HepG2 (cell line): ENCODE measurements around the gene ACOT8. TPM values are rescaled to one million over a fixed set of nuclear protein-coding genes. Genes with fewer than 3 reads are reported as not detected.
A peak's percentile ranks its signal among the peaks of the same experiment; 100 is the strongest.

Source experiments
- ESRRA ChIP-seq: sonication (generic); formaldehyde crosslinking; IDR thresholded peaks from 2 replicates; pipeline ENCODE4 v1.5.1; 2020; ENCODE audit warnings: mild to moderate bottlenecking, low read depth, missing genetic modification reagents
- IKZF1 ChIP-seq: fragments of 450-650 bp; IDR thresholded peaks from 2 replicates; pipeline ENCODE4 v1.7.1; 2016
- MAFK ChIP-seq, 2 experiments: IDR thresholded peaks in 1 of 2; conservative IDR thresholded peaks in 1 of 2; 2 replicates each; pipeline ENCODE4 v1.6.1; 2011; ENCODE audit warnings: improper control_type of control experiment in 2 of 2, low read length in 2 of 2
- MBNL3 ChIP-seq: fragments of 250-450 bp; sonication (Bioruptor Pico); conservative IDR thresholded peaks from 2 replicates; pipeline ENCODE4 v1.8.0; 2022; ENCODE audit warnings: mild to moderate bottlenecking, inconsistent platforms
- NCOA2 ChIP-seq: sonication (generic); formaldehyde crosslinking; IDR thresholded peaks from 2 replicates; pipeline ENCODE4 v1.8.0; 2022; ENCODE audit warnings: inconsistent platforms
- NONO ChIP-seq, 2 experiments: fragments of 450-650 bp in 1 of 2; sonication (generic) in 1 of 2; formaldehyde crosslinking in 1 of 2; IDR thresholded peaks in 1 of 2; conservative IDR thresholded peaks in 1 of 2; 2 replicates each; pipeline versions ENCODE4 v1.6.1 to v1.8.0; 2017 to 2022; ENCODE audit warnings: mild to moderate bottlenecking in 1 of 2, missing genetic modification reagents in 1 of 2, moderate library complexity in 1 of 2
- RXRA ChIP-seq: sonication (generic); formaldehyde crosslinking; IDR thresholded peaks from 2 replicates; pipeline ENCODE4 v1.5.1; 2020; ENCODE audit warnings: missing genetic modification reagents
- SETDB1 ChIP-seq: sonication (generic); formaldehyde crosslinking; IDR thresholded peaks from 2 replicates; pipeline ENCODE4 v1.5.1; 2020; ENCODE audit warnings: missing genetic modification reagents, mild to moderate bottlenecking, borderline replicate concordance
- SIN3B ChIP-seq: fragments of 150-350 bp; IDR thresholded peaks from 2 replicates; pipeline ENCODE4 v1.6.1; 2014; ENCODE audit warnings: low read length
- TCF7 ChIP-seq: sonication (generic); IDR thresholded peaks from 2 replicates; pipeline ENCODE4 v1.6.1; 2016; ENCODE audit warnings: antibody characterized with exemption, low read depth
- ZFP36 ChIP-seq: fragments of 150-350 bp; IDR thresholded peaks from 2 replicates; pipeline ENCODE4 v1.6.1; 2018; ENCODE audit warnings: borderline replicate concordance, low read length, low read depth; ENCODE audit not compliant: partially characterized antibody
- ZMAT3 ChIP-seq: sonication (generic); formaldehyde crosslinking; conservative IDR thresholded peaks from 2 replicates; pipeline ENCODE4 v1.7.0; 2021; ENCODE audit warnings: missing genetic modification reagents
- ZNF224 ChIP-seq: sonication (generic); formaldehyde crosslinking; IDR thresholded peaks from 2 replicates; pipeline ENCODE4 v1.5.0; 2020; ENCODE audit warnings: mild to moderate bottlenecking, missing genetic modification reagents
- ZNF251 ChIP-seq: sonication (generic); formaldehyde crosslinking; IDR thresholded peaks from 2 replicates; pipeline ENCODE4 v1.9.0; 2021; ENCODE audit warnings: mild to moderate bottlenecking, missing genetic modification reagents
- ZNF274 ChIP-seq: sonication (generic); formaldehyde crosslinking; IDR thresholded peaks from 2 replicates; pipeline ENCODE4 v1.5.1; 2020; ENCODE audit warnings: mild to moderate bottlenecking, missing genetic modification reagents
- ZNF329 ChIP-seq: sonication (generic); formaldehyde crosslinking; IDR thresholded peaks from 2 replicates; pipeline ENCODE4 v1.9.0; 2021; ENCODE audit warnings: low read depth, mild to moderate bottlenecking, missing genetic modification reagents
- ZNF367 ChIP-seq: sonication (generic); formaldehyde crosslinking; IDR thresholded peaks from 2 replicates; pipeline ENCODE4 v1.4.0; 2020; ENCODE audit warnings: missing genetic modification reagents, borderline replicate concordance
- ZNF451 ChIP-seq: sonication (generic); formaldehyde crosslinking; IDR thresholded peaks from 2 replicates; pipeline ENCODE4 v1.5.0; 2020; ENCODE audit warnings: mild to moderate bottlenecking, missing genetic modification reagents
- ZNF496 ChIP-seq: sonication (generic); formaldehyde crosslinking; IDR thresholded peaks from 2 replicates; pipeline ENCODE4 v1.8.1; 2023; ENCODE audit warnings: mild to moderate bottlenecking, moderate library complexity, missing genetic modification reagents; ENCODE audit not compliant: insufficient replicate concordance
- ZNF878 ChIP-seq: sonication (generic); formaldehyde crosslinking; IDR thresholded peaks from 2 replicates; pipeline ENCODE4 v1.8.1; 2023; ENCODE audit warnings: mild to moderate bottlenecking, missing genetic modification reagents, moderate library complexity
- ZSCAN25 ChIP-seq: sonication (generic); formaldehyde crosslinking; IDR thresholded peaks from 2 replicates; pipeline ENCODE4 v1.8.0; 2022; ENCODE audit warnings: mild to moderate bottlenecking, missing genetic modification reagents
- ZSCAN31 ChIP-seq: sonication (generic); formaldehyde crosslinking; IDR thresholded peaks from 2 replicates; pipeline ENCODE4 v1.5.0; 2020; ENCODE audit warnings: low read depth, mild to moderate bottlenecking, missing genetic modification reagents
- polyA plus RNA-seq, 8 experiments: library from polyadenylated mRNA; depleted of rRNA in 3 of 8; stranded (reverse) in 7 of 8; unstranded in 1 of 8; fragments of >200 nt; fragmentation: Illumina TruSeq in 4 of 8; extraction: Trizol in 4 of 8; gene quantifications; 2 replicates each; pipeline versions ENCODE4 v1.2.1 to v1.2.3, GENCODE V29; 2011 to 2016; ENCODE audit warnings: low read depth in 4 of 8, missing spikeins in 1 of 8, mixed read lengths in 1 of 8; ENCODE audit not compliant: insufficient read depth in 1 of 8
- total RNA-seq, 5 experiments: library from RNA; depleted of rRNA; stranded (reverse); fragments of >200 nt; fragmentation: Illumina TruSeq; extraction: Trizol; gene quantifications; 2 replicates each; pipeline ENCODE4 v1.2.3, GENCODE V29; 2016; ENCODE audit warnings: low read depth in 1 of 5
- TF ChIP-seq, protein P1 (sequence below): sonication (generic); formaldehyde crosslinking; IDR thresholded peaks from 2 replicates; pipeline ENCODE4 v1.8.0; 2022; ENCODE audit warnings: mild to moderate bottlenecking, missing genetic modification reagents, moderate library complexity
- TF ChIP-seq, protein P2 (sequence below): IDR thresholded peaks from 2 replicates; pipeline ENCODE4 v1.6.1; 2016; ENCODE audit warnings: control low read depth
- TF ChIP-seq, protein P3 (sequence below): sonication (generic); formaldehyde crosslinking; IDR thresholded peaks from 2 replicates; pipeline ENCODE4 v1.8.0; 2022; ENCODE audit warnings: low read depth, missing genetic modification reagents

ACOT8 gene
- total and polyA plus RNA-seq, 2 of the 13 experiments (the other 11 are each of a cell fraction or from before 2014, with no cell fraction given) = 31.4 to 45.5 TPM

DNA sequence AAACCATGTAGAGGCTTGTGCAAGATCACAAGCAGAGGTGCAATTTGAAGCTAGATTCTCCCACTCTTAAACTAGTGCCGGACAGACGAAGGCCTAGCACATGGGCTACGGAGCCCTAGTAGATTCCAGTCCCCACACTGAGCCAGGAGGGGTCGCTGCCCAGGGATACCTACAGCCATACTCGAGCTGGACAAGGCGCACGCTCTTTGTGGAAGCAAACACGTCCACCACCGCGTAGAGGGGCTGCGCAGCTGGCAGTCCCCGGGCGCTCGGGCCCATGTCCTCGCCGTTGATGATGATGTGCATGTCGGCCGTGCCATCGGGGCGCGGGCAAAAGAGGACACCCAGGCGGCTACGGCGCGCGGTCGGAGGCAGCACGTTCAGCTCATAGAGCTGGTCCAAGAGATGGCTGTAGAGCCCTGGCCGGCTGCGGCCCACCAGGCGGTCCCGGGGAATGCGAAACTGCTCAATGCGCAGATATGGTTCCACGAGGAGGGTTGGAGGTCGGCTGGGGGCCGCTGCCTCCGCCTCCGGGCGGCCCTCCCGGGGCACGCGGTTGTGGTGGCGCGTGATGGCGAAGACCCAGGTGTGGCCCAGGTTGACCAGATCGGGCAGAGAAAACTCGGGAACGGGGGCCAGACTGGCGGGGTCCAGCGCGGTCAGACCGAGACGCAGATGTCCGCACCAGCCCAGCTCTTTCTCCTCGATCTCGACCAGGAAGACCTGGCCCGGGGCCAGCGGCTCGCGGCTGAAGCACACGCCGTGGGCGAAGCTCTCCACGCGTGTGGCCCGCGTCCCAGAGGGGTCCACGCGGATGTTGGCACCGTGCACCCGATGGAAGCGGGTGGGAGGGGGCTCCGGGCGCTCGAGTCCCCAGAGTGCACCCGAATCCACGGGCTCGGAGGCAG is 33.1 kb upstream of the ACOT8 start (continued):
- peak; percentile 3; the same call in 1 of the 2 replicates for TF ChIP-seq SIN3B
- peak; percentile 80 for TF ChIP-seq ZMAT3 (CRISPR knock-in tag)
- TF ChIP-seq, protein P1, sequence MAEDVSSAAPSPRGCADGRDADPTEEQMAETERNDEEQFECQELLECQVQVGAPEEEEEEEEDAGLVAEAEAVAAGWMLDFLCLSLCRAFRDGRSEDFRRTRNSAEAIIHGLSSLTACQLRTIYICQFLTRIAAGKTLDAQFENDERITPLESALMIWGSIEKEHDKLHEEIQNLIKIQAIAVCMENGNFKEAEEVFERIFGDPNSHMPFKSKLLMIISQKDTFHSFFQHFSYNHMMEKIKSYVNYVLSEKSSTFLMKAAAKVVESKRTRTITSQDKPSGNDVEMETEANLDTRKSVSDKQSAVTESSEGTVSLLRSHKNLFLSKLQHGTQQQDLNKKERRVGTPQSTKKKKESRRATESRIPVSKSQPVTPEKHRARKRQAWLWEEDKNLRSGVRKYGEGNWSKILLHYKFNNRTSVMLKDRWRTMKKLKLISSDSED (CRISPR knock-in tag) = no peak
- no peak for TF ChIP-seq MAFK (conservative IDR thresholded peaks at IDR 0.05 in 1 of 2, IDR thresholded peaks at IDR 0.05 in 1 of 2; ENCODE audit: low read length in 2 of 2)
- peak; percentile 77; the same call in 1 of the 2 replicates for TF ChIP-seq ZSCAN25
- peak; percentile 6; the same call in 1 of the 2 replicates for TF ChIP-seq RXRA
- no peak for TF ChIP-seq NONO (IDR thresholded peaks at IDR 0.05)
- peak; percentile 49; the same call in 1 of the 2 replicates for TF ChIP-seq NONO (CRISPR knock-in tag; conservative IDR thresholded peaks at IDR 0.05)
- no peak for TF ChIP-seq ZNF496 (CRISPR knock-in tag)
- TF ChIP-seq, protein P2, sequence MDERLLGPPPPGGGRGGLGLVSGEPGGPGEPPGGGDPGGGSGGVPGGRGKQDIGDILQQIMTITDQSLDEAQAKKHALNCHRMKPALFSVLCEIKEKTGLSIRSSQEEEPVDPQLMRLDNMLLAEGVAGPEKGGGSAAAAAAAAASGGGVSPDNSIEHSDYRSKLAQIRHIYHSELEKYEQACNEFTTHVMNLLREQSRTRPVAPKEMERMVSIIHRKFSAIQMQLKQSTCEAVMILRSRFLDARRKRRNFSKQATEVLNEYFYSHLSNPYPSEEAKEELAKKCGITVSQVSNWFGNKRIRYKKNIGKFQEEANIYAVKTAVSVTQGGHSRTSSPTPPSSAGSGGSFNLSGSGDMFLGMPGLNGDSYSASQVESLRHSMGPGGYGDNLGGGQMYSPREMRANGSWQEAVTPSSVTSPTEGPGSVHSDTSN (CRISPR knock-in tag) = no peak
- TF ChIP-seq ZNF274 = peak; percentile 76; the same call in 1 of the 2 replicates
- 0 out of 2 replicates have a peak, but pooled peaks have one; percentile 23 for TF ChIP-seq ZNF329 (CRISPR knock-in tag)
- peak; percentile 70 for TF ChIP-seq ZFP36
- peak; percentile 77 for TF ChIP-seq NCOA2 (CRISPR knock-in tag)
- no peak; the same call in 1 of the 2 replicates for TF ChIP-seq ZSCAN31
- no peak for TF ChIP-seq TCF7
- no peak for TF ChIP-seq ZNF367 (CRISPR knock-in tag)
- 0 out of 2 replicates have a peak, but pooled peaks have one; percentile 56 for TF ChIP-seq ZNF878 (CRISPR knock-in tag)
- peak; percentile 33; the same call in 1 of the 2 replicates for TF ChIP-seq ESRRA (CRISPR knock-in tag)
- no peak for TF ChIP-seq IKZF1
- peak; percentile 7; the same call in 1 of the 2 replicates for TF ChIP-seq ZNF224 (CRISPR knock-in tag)
- TF ChIP-seq SETDB1 (CRISPR knock-in tag) = peak; percentile 84
- TF ChIP-seq, protein P3, sequence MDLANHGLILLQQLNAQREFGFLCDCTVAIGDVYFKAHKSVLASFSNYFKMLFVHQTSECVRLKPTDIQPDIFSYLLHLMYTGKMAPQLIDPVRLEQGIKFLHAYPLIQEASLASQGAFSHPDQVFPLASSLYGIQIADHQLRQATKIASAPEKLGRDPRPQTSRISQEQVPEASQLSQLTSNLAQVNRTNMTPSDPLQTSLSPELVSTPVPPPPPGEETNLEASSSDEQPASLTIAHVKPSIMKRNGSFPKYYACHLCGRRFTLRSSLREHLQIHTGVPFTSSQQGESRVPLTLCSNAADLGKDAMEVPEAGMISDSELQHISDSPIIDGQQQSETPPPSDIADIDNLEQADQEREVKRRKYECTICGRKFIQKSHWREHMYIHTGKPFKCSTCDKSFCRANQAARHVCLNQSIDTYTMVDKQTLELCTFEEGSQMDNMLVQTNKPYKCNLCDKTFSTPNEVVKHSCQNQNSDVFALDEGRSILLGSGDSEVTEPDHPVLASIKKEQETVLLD (CRISPR knock-in tag) = no peak
- TF ChIP-seq ZNF251 (CRISPR knock-in tag) = peak; percentile 6; the same call in 1 of the 2 replicates
- TF ChIP-seq ZNF451 (CRISPR knock-in tag) = peak; percentile 93; the same call in 1 of the 2 replicates
- TF ChIP-seq MBNL3 (CRISPR knock-in tag) = no peak
